OCI-LY3 (cell line): ENCODE measurements around the gene BABAM2.
"Not testable (repeated sequence)": the region's sequence is repeated elsewhere in the genome, so short reads cannot be mapped to it uniquely, and the experiment has no call there.

Source experiments
- H2AFZ ChIP-seq: fragments of 200-600, 300-600 bp; shearing (Covaris generic); 2 replicates; pipeline ENCODE4 v1.6.0; 2014; ENCODE audit warnings: antibody characterized with exemption, low read depth, low read length
- H3K27ac ChIP-seq: fragments of 200-600, 300-600 bp; sonication (generic); 2 replicates; pipeline ENCODE4 v1.5.1; 2014; ENCODE audit warnings: mild to moderate bottlenecking, low read length, moderate library complexity, mixed read lengths
- H3K27me3 ChIP-seq: fragments of 200-600, 300-600 bp; sonication (generic); 2 replicates; pipeline ENCODE4 v1.6.1; 2014; ENCODE audit warnings: low read depth, low read length, mixed read lengths
- H3K36me3 ChIP-seq: fragments of 200-600, 300-600 bp; sonication (generic); replicated peaks from 2 replicates; pipeline ENCODE3; 2014; ENCODE audit warnings: low read depth, low read length, mixed read lengths
- H3K4me1 ChIP-seq: fragments of 300-600, 200-600 bp; sonication (generic); 2 replicates; pipeline ENCODE4 v1.6.1; 2014; ENCODE audit warnings: low read length, mixed read lengths
- H3K4me2 ChIP-seq: fragments of 200-600, 300-600 bp; sonication (generic); 2 replicates; pipeline ENCODE4 v1.6.1; 2014; ENCODE audit warnings: low read length, mixed read lengths
- H3K4me3 ChIP-seq: fragments of 300-600, 200-600 bp; sonication (generic); 2 replicates; pipeline ENCODE4 v1.5.1; 2014; ENCODE audit warnings: antibody characterized with exemption, mild to moderate bottlenecking, low read length, moderate library complexity
- H3K79me2 ChIP-seq: fragments of 300-600, 200-600 bp; shearing (Covaris generic); 2 replicates; pipeline ENCODE4 v1.6.1; 2014; ENCODE audit warnings: mild to moderate bottlenecking, low read length, mixed read lengths
- H3K9ac ChIP-seq: fragments of 300-600, 200-600 bp; shearing (Covaris generic); 2 replicates; pipeline ENCODE4 v1.6.0; 2014; ENCODE audit warnings: mild to moderate bottlenecking, low read length, moderate library complexity
- H3K9me3 ChIP-seq: fragments of 200-600, 300-600 bp; shearing (Covaris generic); 2 replicates; pipeline ENCODE4 v1.6.1; 2014; ENCODE audit warnings: low read length, mixed read lengths; ENCODE audit not compliant: insufficient read depth
- H4K20me1 ChIP-seq: fragments of 200-600, 300-600 bp; sonication (generic); 2 replicates; pipeline ENCODE4 v1.6.1; 2016; ENCODE audit warnings: low read length, mixed read lengths; ENCODE audit not compliant: insufficient read depth
- EZH2phosphoT487 ChIP-seq: fragments of 200-600 bp; shearing (Covaris generic); IDR thresholded peaks from 2 replicates; pipeline ENCODE4 v1.6.1; 2018; ENCODE audit warnings: antibody characterized with exemption, mixed run types, low read depth
- TF ChIP-seq, protein P1 (sequence below): fragments of 200-600, 300-600 bp; sonication (generic); IDR thresholded peaks from 2 replicates; pipeline ENCODE4 v1.5.1; 2014; ENCODE audit warnings: antibody characterized with exemption, low read length, low read depth

Gene BABAM2

DNA sequence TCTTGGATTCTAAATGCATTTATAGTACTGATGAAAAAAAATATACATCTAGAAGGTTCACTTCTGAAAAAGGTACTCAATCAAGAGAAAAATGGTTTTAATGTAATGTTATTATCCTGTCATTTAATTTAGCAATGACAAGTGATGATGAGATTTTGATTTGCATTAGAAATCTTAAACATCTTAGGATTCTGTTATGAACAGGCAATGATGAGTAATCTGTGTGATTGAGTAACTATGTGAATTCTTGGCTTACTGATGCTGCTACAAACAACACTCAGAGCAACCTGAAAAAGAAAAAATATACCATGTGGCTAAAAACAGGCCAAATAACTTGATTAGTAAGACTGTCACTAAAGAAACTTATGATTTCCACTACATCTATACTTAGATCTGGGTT lies 30.4 kb upstream of the BABAM2 start:
- H3K4me2 ChIP-seq = no peak overlapping the region
- no peak overlapping the region for H3K27ac ChIP-seq

DNA sequence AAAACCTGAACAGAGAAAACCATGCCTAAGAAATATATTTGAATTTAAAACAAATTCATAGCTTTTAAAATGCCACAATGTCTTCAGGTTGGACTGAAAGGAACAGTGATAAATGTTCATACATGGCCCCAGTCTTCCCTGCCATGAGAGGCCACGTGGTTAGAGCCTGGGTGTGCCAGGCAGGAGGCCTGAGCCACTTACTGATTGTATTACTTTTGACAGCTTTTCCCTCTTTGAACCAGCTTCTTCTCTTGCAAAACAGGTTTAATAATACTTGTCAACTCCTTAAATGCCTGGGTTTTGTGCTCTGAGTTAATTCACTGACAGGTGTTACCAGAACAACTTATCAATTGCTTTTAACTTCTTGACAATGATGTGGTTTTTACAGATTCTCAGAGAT lies 27.4 kb upstream of the BABAM2 start:
- peaks cover 3% of the 10 kb centered on the region; the same call in 1 of the 2 replicates for H3K9me3 ChIP-seq
- H3K4me2 ChIP-seq = no peak overlapping the region
- no peak overlapping the region for H3K27ac ChIP-seq
- no peak for TF ChIP-seq EZH2phosphoT487
- TF ChIP-seq, protein P1, sequence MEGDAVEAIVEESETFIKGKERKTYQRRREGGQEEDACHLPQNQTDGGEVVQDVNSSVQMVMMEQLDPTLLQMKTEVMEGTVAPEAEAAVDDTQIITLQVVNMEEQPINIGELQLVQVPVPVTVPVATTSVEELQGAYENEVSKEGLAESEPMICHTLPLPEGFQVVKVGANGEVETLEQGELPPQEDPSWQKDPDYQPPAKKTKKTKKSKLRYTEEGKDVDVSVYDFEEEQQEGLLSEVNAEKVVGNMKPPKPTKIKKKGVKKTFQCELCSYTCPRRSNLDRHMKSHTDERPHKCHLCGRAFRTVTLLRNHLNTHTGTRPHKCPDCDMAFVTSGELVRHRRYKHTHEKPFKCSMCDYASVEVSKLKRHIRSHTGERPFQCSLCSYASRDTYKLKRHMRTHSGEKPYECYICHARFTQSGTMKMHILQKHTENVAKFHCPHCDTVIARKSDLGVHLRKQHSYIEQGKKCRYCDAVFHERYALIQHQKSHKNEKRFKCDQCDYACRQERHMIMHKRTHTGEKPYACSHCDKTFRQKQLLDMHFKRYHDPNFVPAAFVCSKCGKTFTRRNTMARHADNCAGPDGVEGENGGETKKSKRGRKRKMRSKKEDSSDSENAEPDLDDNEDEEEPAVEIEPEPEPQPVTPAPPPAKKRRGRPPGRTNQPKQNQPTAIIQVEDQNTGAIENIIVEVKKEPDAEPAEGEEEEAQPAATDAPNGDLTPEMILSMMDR = no peak
- H3K9ac ChIP-seq = no peak overlapping the region
- no peaks in the 10 kb centered on the region for H3K79me2 ChIP-seq
- no peaks in the 10 kb centered on the region for H3K4me1 ChIP-seq
- no peak overlapping the region for H2AFZ ChIP-seq
- H4K20me1 ChIP-seq = no peaks in the 10 kb centered on the region
- no peaks in the 10 kb centered on the region for H3K36me3 ChIP-seq
- H3K27me3 ChIP-seq = no peaks in the 10 kb centered on the region
- no peak overlapping the region for H3K4me3 ChIP-seq

More for the DNA sequence above, 30.4 kb upstream of the BABAM2 start:
- Histone ChIP-seq H3K9me3 (peaks cover 10% of the 10 kb centered on the region), H2AFZ (no peak overlapping the region), H3K9ac (no peak overlapping the region), H3K36me3 (no peaks in the 10 kb centered on the region), H3K27me3 (no peaks in the 10 kb centered on the region), H3K4me1 (no peaks in the 10 kb centered on the region), H3K4me3 (no peak overlapping the region), H3K79me2 (no peaks in the 10 kb centered on the region), H4K20me1 (no peaks in the 10 kb centered on the region)
- TF ChIP-seq, protein P1 = no peak
- TF ChIP-seq EZH2phosphoT487 = no peak

DNA sequence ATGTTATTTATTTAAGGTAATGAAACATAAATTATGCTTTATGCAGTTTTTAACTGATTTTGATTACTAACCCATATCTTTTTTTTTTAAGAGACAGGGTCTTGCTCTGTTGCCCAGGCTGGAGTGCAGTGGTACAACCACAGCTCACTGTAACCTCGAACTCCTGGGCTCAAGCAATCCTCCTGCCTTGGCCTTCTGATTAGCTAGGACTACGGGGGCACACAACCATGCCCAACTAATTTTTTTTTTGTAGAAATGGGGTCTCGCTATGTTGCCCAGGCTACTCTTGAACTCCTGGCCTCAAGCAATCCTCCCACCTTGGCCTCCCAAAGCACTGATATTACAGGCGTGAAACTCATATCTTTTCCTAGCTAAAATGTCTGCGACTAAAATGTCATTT lies 26.6 kb upstream of the BABAM2 start:
- H3K36me3 ChIP-seq, H3K4me2 ChIP-seq, H3K9me3 ChIP-seq: not testable (repeated sequence)

DNA sequence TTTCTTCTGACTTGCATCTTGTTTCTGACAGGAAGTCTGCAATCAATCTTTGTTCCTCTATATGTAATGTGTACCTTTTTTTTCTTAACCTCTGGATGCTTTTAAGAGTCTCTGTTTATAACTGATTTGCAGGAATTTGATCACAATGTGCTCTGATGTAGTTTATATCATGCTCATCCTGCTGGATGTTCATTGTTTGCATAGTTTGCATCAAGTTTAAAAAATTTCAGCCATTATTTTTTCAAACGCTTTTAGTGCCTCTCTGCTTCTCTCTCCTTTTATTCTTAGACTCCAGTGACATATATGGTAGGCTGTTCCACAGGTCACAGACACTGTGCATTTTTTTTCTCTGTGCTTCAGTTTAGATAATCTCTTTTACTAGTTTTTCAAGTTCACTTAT lies 24.3 kb upstream of the BABAM2 start:
- Histone ChIP-seq H3K4me2 (no peak overlapping the region), H3K27me3 (no peaks in the 10 kb centered on the region), H3K9ac (no peak overlapping the region), H3K4me1 (no peaks in the 10 kb centered on the region), H3K4me3 (no peak overlapping the region), H3K9me3 (no peaks in the 10 kb centered on the region), H3K36me3 (no peaks in the 10 kb centered on the region), H4K20me1 (no peaks in the 10 kb centered on the region), H3K27ac (no peak overlapping the region), H2AFZ (no peak overlapping the region), H3K79me2 (no peaks in the 10 kb centered on the region)
- TF ChIP-seq, protein P1 = no peak
- no peak for TF ChIP-seq EZH2phosphoT487

More for the DNA sequence above, 26.6 kb upstream of the BABAM2 start:
- H4K20me1 ChIP-seq, H3K27ac ChIP-seq, H3K9ac ChIP-seq, H3K4me1 ChIP-seq, H3K4me3 ChIP-seq, H3K79me2 ChIP-seq, H3K27me3 ChIP-seq, H2AFZ ChIP-seq: not testable (repeated sequence)

DNA sequence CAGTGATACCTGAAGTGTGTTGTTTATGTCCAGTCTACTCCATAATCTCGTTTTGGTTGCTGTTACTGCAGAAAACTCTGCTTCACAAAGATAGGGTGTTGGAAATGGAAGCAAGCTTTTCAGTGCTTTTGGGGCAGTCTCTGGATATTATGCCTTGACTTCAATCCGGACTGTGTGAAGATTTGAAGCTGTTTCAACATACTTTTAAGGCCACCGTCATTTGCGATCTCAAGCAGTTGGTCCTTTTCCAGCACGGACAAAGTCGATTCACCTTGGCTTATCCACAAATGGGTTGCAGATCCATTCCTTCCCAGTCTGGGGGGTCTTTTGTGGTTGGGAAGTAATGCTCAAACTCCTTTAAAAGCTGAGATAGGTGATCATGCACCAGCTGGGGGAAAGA lies 20.8 kb upstream of the BABAM2 start:
- Histone ChIP-seq H4K20me1 (no peaks in the 10 kb centered on the region), H3K79me2 (no peaks in the 10 kb centered on the region), H3K4me2 (no peak overlapping the region), H3K27ac (no peak overlapping the region), H3K27me3 (no peaks in the 10 kb centered on the region), H3K4me3 (no peak overlapping the region), H3K36me3 (no peaks in the 10 kb centered on the region), H2AFZ (no peak overlapping the region), H3K4me1 (no peaks in the 10 kb centered on the region), H3K9ac (no peak overlapping the region), H3K9me3 (no peaks in the 10 kb centered on the region)
- TF ChIP-seq, protein P1 = no peak
- TF ChIP-seq EZH2phosphoT487 = no peak
